SW 1271 (cell line): ENCODE data around the gene SNRPF.
"Not testable (repeated sequence)": the region's sequence is repeated elsewhere in the genome, so short reads cannot be mapped to it uniquely, and the experiment has no call there.

Experiments used
- DNase-seq, 2 experiments: peaks; one replicate each; lab custom pipeline; 2025; lab: John Stamatoyannopoulos, UW

The SNRPF gene

GRCh38 chr12:95858451-95859343 lies at the start of gene SNRPF:
Gene SNRPF (plus strand): TSS chr12:95858952. CDS start chr12:95859074, 122 bp downstream.
- peak; percentile 83 to 96 for DNase-seq

- no peak for DNase-seq
These were observed 49.6 kb upstream of the SNRPF start for GRCh38 chr12:95809000-95809680.

DNA sequence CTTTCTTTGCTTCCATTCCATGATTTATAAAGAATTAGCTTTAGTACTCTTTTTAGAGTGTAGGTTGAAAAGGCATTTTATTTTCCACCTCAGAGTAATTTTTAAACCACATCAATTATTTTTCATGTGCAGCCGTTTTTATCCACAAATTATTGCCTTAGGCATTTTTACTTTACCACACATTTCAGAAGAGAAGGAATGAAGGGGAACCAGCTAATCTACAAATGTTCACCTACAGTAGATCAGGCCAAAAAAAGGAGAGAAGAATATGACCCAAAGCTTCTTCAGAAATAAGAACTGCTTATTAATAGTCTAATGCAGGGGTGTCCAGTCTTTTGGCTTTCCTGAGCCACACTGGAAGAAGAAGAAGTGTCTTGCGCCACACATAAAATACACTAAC lies 48.3 kb upstream of the SNRPF start:
- no peak for DNase-seq

- DNase-seq, result not testable (repeated sequence)
These were observed 46.6 kb upstream of the SNRPF start for GRCh38 chr12:95812155-95812554.

GRCh38 chr12:95815632-95816212 lies 43.0 kb upstream of the SNRPF start:
- peak in 1 of 2 experiments; percentile 71 for DNase-seq

DNA sequence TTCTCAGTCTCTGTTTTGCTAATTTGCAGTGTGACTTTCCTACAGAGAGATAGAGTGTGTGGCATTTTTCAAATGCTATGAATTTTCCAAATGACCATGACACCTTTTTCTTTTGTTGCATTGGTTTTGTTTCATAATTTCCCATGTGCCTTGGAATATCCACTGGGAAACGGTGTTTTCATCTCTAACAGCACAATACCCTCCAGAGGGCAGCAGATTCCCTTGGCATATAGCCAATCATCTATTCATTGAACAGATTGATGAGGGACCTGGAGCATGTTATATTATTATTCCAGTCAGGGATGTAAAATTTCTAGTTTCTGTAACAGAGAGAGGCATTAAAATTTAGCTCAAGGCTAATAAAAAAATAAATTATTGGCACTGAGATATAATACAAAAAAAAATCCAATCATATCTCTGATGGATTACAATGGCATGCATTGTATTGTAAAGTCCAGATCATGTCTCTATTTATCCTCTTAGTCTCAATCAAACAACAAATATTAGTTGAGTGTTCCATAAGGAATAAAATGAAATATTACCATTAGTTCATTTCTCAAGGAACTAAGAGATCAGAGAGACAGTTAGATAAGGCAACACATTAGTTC lies 38.6 kb upstream of the SNRPF start:
- peak in 1 of 2 experiments; percentile 62 for DNase-seq

GRCh38 chr12:95829395-95829794 lies 29.4 kb upstream of the SNRPF start:
- no peak for DNase-seq

DNA sequence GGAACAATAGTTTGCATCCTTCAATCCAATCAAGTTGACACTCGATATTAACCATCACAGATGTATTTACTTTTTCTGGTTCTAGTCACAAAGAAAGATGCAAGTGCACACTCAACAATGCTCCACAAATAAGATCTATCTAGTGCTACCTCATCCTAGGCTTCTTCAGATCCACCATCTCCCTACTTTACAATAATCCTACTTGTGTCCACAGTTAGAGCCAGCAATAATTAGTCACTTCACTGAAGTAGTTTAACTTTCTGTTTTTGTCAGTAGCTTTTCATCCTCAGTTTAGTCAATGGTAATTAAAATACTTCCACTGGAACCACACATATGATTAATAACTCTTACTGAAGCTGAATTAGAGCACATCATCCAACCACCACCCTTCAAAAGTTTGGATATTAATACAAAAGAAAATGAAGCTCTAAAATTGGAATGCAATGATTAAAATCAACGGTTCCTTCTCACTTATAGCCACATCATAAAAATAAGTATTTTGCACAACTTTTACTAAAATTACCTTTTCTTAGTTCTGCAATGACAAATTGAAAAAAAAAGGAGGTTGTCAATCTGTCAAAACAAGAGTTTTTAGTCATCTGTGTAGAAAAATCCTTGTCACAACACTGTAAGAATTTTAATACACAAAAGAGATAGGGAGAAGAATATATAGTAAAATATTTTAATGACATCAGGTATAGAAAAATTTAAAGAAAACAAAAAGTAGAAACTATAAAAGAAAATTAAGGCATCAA lies 28.2 kb upstream of the SNRPF start:
- no peak for DNase-seq

- DNase-seq, result no peak
These were observed 24.2 kb upstream of the SNRPF start for GRCh38 chr12:95834572-95834971.

- no peak for DNase-seq
These were observed 22.6 kb upstream of the SNRPF start for GRCh38 chr12:95836185-95836609.

GRCh38 chr12:95836630-95837239 lies 22.0 kb upstream of the SNRPF start:
- no peak for DNase-seq

GRCh38 chr12:95837240-95838038 lies 21.3 kb upstream of the SNRPF start:
- no peak for DNase-seq

GRCh38 chr12:95838125-95838524 lies 20.6 kb upstream of the SNRPF start:
- DNase-seq, result no peak

GRCh38 chr12:95842426-95842825 lies 16.3 kb upstream of the SNRPF start:
- DNase-seq, result not testable (repeated sequence)

GRCh38 chr12:95848575-95849388 lies 10.0 kb upstream of the SNRPF start:
- DNase-seq, result peak in 1 of 2 experiments; percentile 57

DNA sequence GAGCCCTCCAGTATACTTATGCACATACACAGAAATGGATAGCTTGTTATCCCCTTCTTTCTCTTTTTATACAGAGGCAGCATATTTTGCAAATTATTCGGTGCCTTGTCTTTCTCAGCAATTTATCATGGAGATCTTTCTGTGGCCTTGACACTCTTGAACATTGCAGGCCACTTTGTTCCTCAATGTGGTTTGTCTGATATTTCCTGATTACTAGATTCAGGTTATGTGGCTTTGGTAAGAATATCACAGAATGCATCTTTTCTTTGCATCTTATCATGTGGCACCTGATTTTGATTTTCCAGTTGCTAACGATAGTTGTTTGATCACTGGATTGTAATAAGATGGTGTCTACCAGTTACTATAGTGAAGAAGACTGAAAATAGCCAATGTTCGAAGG lies 7.1 kb upstream of the SNRPF start:
- no peak for DNase-seq

DNA sequence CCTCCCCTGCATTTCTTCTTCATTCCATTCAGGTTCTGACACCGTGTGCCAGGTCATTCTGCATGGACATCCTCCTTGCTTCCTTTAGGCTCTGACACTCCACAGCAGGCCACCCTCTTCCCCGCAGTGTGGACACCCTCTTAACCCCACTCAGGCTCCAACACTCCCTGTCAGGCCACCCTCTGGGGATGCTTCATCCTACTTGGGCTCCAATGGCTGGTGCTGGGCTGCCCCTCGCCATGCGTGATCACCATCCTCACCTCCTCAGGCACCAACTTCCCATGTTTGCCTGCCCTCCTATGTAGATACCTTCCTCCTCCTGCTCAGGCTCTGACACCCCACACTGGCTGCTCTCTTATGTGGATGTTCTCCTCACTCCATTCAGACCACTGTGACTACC lies 6.6 kb upstream of the SNRPF start:
- DNase-seq, result no peak

DNA sequence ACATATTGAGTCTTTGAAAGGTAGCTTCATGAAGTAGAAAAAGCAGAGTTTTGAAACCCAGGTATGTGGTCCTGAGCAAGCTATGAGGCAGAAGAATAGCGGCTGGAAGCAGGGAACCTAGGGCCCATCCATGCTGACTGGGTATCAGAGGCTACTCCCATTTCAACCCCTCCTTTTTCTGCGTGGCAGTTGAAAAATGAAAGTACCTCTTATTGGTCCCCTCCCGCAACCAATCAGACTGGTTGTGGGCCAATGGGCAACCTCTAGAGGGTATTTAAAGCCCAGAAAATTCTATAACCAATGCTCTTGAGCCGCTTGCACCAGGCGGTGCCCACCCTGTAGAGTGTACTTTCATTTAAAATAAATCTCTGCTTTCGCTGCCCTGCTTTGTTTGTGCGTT lies 1.6 kb upstream of the SNRPF start:
- no peak for DNase-seq

- no peak for DNase-seq
These were observed 953 bp upstream of the SNRPF start for GRCh38 chr12:95857799-95858198.
